SK-N-SH (cell line): ENCODE measurements around the gene DGKI. TPM values are rescaled to one million over a fixed set of nuclear protein-coding genes. Genes with fewer than 3 reads are reported as not detected.
A peak's percentile ranks its signal among the peaks of the same experiment; 100 is the strongest.

Source experiments
- CTCF ChIA-PET: fragments of 300-600, 350-600 bp; formaldehyde crosslinking; extraction: SDS; loops from one replicate; lab custom pipeline; 2021; lab: Yijun Ruan, JAX
- POLR2A ChIA-PET: fragments of 350-600 bp; sonication (Branson Sonifier 250); formaldehyde crosslinking; extraction: SDS; loops from one replicate; lab custom pipeline; 2020; ENCODE audit warnings: antibody characterized with exemption, inconsistent platforms; lab: Yijun Ruan, JAX
- DNase-seq: peaks from one replicate; pipeline ENCODE4 v3.0.0; 2012
- H2AFZ ChIP-seq: fragments of 200-600 bp; sonication (generic); 2 replicates; pipeline ENCODE4 v1.8.1; 2016; ENCODE audit warnings: antibody characterized with exemption, mild to moderate bottlenecking, low read depth
- H3F3A ChIP-seq: fragments of 200-600 bp; sonication (generic); replicated peaks from 2 replicates; pipeline ENCODE3; 2016; ENCODE audit warnings: antibody characterized with exemption, mild to moderate bottlenecking; ENCODE audit not compliant: insufficient read depth
- H3K27ac ChIP-seq, 2 experiments: fragments of 200-500 bp in 1 of 2; fragments of 200-600 bp in 1 of 2; sonication (Bioruptor generic) in 1 of 2; sonication (generic), shearing (Covaris generic) in 1 of 2; 2 replicates each; pipeline versions ENCODE4 v1.5.1 to v1.6.1; 2014 to 2016; ENCODE audit warnings: low read depth in 2 of 2, inconsistent platforms in 1 of 2, low read length in 1 of 2, mild to moderate bottlenecking in 1 of 2, mixed read lengths in 1 of 2
- H3K27me3 ChIP-seq: fragments of 200-600 bp; sonication (generic), shearing (Covaris generic); 2 replicates; pipeline ENCODE4 v1.6.1; 2016; ENCODE audit warnings: mixed run types; ENCODE audit not compliant: insufficient read depth
- H3K36me3 ChIP-seq, 2 experiments: fragments of 200-500 bp in 1 of 2; fragments of 200-600 bp in 1 of 2; sonication (Bioruptor generic) in 1 of 2; sonication (generic) in 1 of 2; replicated peaks in 1 of 2; 2 replicates each; pipeline versions ENCODE3 to v1.5.1; 2014 to 2016; ENCODE audit warnings: low read length in 1 of 2, mild to moderate bottlenecking in 1 of 2; ENCODE audit not compliant: insufficient read depth in 2 of 2, control insufficient read depth in 1 of 2
- H3K4me1 ChIP-seq, 2 experiments: fragments of 200-500 bp in 1 of 2; fragments of 200-600 bp in 1 of 2; sonication (Bioruptor generic) in 1 of 2; sonication (generic), shearing (Covaris generic) in 1 of 2; 2 replicates each; pipeline versions ENCODE4 v1.5.1 to v1.6.1; 2014 to 2016; ENCODE audit warnings: low read depth in 1 of 2, low read length in 1 of 2, mixed run types in 1 of 2; ENCODE audit not compliant: insufficient read depth in 2 of 2, control insufficient read depth in 1 of 2
- H3K4me2 ChIP-seq: fragments of 200-600 bp; sonication (generic), shearing (Covaris generic); 2 replicates; pipeline ENCODE4 v1.6.1; 2017; ENCODE audit warnings: mixed run types
- H3K4me3 ChIP-seq, 2 experiments: fragments of 200-500 bp in 1 of 2; fragments of 200-600 bp in 1 of 2; sonication (Bioruptor generic) in 1 of 2; sonication (generic), shearing (Covaris generic) in 1 of 2; 2 replicates each; pipeline versions ENCODE4 v1.5.1 to v1.8.1; 2014 to 2016; ENCODE audit warnings: low read depth in 2 of 2, inconsistent platforms in 1 of 2, low read length in 1 of 2, mild to moderate bottlenecking in 1 of 2, mixed read lengths in 1 of 2, moderate library complexity in 1 of 2
- H3K79me2 ChIP-seq: fragments of 200-600 bp; sonication (generic); 2 replicates; pipeline ENCODE4 v1.8.1; 2017; ENCODE audit warnings: mild to moderate bottlenecking; ENCODE audit not compliant: insufficient read depth
- H3K9ac ChIP-seq: fragments of 200-600 bp; sonication (generic); 2 replicates; pipeline ENCODE4 v1.6.1; 2017; ENCODE audit warnings: mixed run types
- H3K9me2 ChIP-seq: fragments of 200-600 bp; sonication (generic); 2 replicates; pipeline ENCODE4 v1.6.1; 2017; ENCODE audit warnings: mixed run types
- H3K9me3 ChIP-seq: fragments of 200-600 bp; sonication (generic); 2 replicates; pipeline ENCODE4 v1.6.1; 2017; ENCODE audit warnings: mixed run types, mild to moderate bottlenecking, moderate library complexity
- H4K20me1 ChIP-seq: fragments of 200-600 bp; sonication (generic); 2 replicates; pipeline ENCODE4 v1.6.1; 2017; ENCODE audit warnings: mild to moderate bottlenecking, mixed run types; ENCODE audit not compliant: insufficient read depth
- EZH2phosphoT487 ChIP-seq: fragments of 200-600 bp; sonication (generic); IDR thresholded peaks from 2 replicates; pipeline ENCODE4 v1.6.1; 2017; ENCODE audit warnings: low read depth, mixed run types, mild to moderate bottlenecking, antibody characterized with exemption, moderate library complexity, borderline replicate concordance
- FOSL2 ChIP-seq: IDR thresholded peaks from 2 replicates; pipeline ENCODE4 v1.4.0; 2012; ENCODE audit warnings: low read depth, mild to moderate bottlenecking, moderate library complexity, borderline replicate concordance
- IRF3 ChIP-seq: fragments of 150-350 bp; IDR thresholded peaks from 2 replicates; pipeline ENCODE4 v1.6.1; 2016; ENCODE audit warnings: mild to moderate bottlenecking, low read depth, low read length
- JUND ChIP-seq: IDR thresholded peaks from 2 replicates; pipeline ENCODE4 v1.4.0; 2012
- MXI1 ChIP-seq: IDR thresholded peaks from 2 replicates; pipeline ENCODE4 v1.6.1; 2012; ENCODE audit warnings: mild to moderate bottlenecking, low read depth, low read length, improper control_type of control experiment
- PBX3 ChIP-seq: IDR thresholded peaks from 2 replicates; pipeline ENCODE4; 2012
- RXRA ChIP-seq: IDR thresholded peaks from 2 replicates; pipeline ENCODE4 v1.4.0; 2012; ENCODE audit warnings: low read depth, mild to moderate bottlenecking, borderline replicate concordance
- TAF1 ChIP-seq: IDR thresholded peaks from 2 replicates; pipeline ENCODE4 v1.6.1; 2012; ENCODE audit warnings: low read depth, mild to moderate bottlenecking, low read length, moderate library complexity, borderline replicate concordance
- USF1 ChIP-seq: IDR thresholded peaks from 2 replicates; pipeline ENCODE4 v1.4.0; 2012; ENCODE audit warnings: low read depth, borderline replicate concordance
- YY1 ChIP-seq: IDR thresholded peaks from 2 replicates; pipeline ENCODE4 v1.4.0; 2012; ENCODE audit warnings: low read depth, mild to moderate bottlenecking
- WGBS: methylation state at CpG from one replicate; pipeline ENCODE4 v1.1.6; 2017; ENCODE audit warnings: low lambda C conversion rate; 5-methylcytosine and 5-hydroxymethylcytosine counted together
- polyA plus RNA-seq, 3 experiments: library from polyadenylated mRNA; depleted of rRNA; stranded (reverse); fragments of >200 nt; gene quantifications; 2 replicates each; pipeline ENCODE4 v1.2.3, GENCODE V29; 2012

The DGKI gene
- polyA plus RNA-seq, 1 of the 3 experiments (the other 2 are of a cell fraction) = 1.3 TPM

- TF ChIP-seq PBX3 = no peak
- no peak for TF ChIP-seq EZH2phosphoT487
- TF ChIP-seq TAF1 = no peak
- TF ChIP-seq JUND = no peak
- no peak for TF ChIP-seq YY1
- TF ChIP-seq USF1 = no peak
- no peak for TF ChIP-seq IRF3
- TF ChIP-seq RXRA = no peak
Observed at GRCh38 chr7:137850972-137851945, 4.5 kb upstream of the DGKI start (continued).

GRCh38 chr7:137850571-137850970, 3.8 kb upstream of the DGKI start:
- no peaks in the 10 kb centered on the region for H3K9me2 ChIP-seq
- H3K4me1 ChIP-seq = peaks cover 14 to 20% of the 10 kb centered on the region in 2 experiments; a peak in 3 of 4 replicates
- H3K36me3 ChIP-seq = peaks cover 5 to 13% of the 10 kb centered on the region in 2 experiments
- peaks cover 40% of the 10 kb centered on the region for H3F3A ChIP-seq
- H3K4me2 ChIP-seq = no peak overlapping the region; the same call in 1 of the 2 replicates
- H4K20me1 ChIP-seq = no peaks in the 10 kb centered on the region
- 66% methylated on average over 2 of the region's 2 CpGs for WGBS
- POLR2A ChIA-PET = no interaction called here
- peak overlapping the region; percentile 10; the same call in 1 of the 2 replicates for H3K9ac ChIP-seq
- TF ChIP-seq MXI1 (no peak), FOSL2 (peak; percentile 20; the same call in 1 of the 2 replicates)
- TF ChIP-seq, all 33 proteins: peak for 1
- H3K27ac ChIP-seq = peak overlapping the region in 1 of 2 experiments; percentile 61; a peak in 2 of 4 replicates
- H2AFZ ChIP-seq = no peak overlapping the region
- no peak for DNase-seq
- CTCF ChIA-PET = interaction anchor here (0.9 to 1.9 kb wide), 5 partner anchors 12 to 194 kb away, joined by 3 to 8 read pairs (median 6); partner anchors contain the start of gene CREB3L2
- no peaks in the 10 kb centered on the region for H3K9me3 ChIP-seq
- peaks cover 6% of the 10 kb centered on the region for H3K79me2 ChIP-seq
- H3K27me3 ChIP-seq = no peaks in the 10 kb centered on the region
- H3K4me3 ChIP-seq = no peak overlapping the region
